GM12878 (cell line): ENCODE results near the gene RNF220.

Experiments
- CTCF ChIP-seq, 3 experiments: IDR thresholded peaks in 2 of 3; conservative IDR thresholded peaks in 1 of 3; 2 replicates each; pipeline ENCODE4 v1.5.1; 2011; ENCODE audit warnings: low read depth in 3 of 3, low read length in 3 of 3, mild to moderate bottlenecking in 3 of 3, control low read depth in 2 of 3, moderate library complexity in 2 of 3, inconsistent platforms in 1 of 3, mixed read lengths in 1 of 3; ENCODE audit not compliant: control insufficient read depth in 2 of 3, insufficient read depth in 1 of 3; ENCODE audit errors: extremely low read depth in 1 of 3
- DPF2 ChIP-seq: fragments of 450-650 bp; IDR thresholded peaks from 2 replicates; pipeline ENCODE4 v1.6.1; 2017; ENCODE audit warnings: mild to moderate bottlenecking
- GABPA ChIP-seq: IDR thresholded peaks from 2 replicates; pipeline ENCODE4 v1.6.1; 2014; ENCODE audit warnings: antibody characterized with exemption, low read depth, mild to moderate bottlenecking, inconsistent platforms

DNA sequence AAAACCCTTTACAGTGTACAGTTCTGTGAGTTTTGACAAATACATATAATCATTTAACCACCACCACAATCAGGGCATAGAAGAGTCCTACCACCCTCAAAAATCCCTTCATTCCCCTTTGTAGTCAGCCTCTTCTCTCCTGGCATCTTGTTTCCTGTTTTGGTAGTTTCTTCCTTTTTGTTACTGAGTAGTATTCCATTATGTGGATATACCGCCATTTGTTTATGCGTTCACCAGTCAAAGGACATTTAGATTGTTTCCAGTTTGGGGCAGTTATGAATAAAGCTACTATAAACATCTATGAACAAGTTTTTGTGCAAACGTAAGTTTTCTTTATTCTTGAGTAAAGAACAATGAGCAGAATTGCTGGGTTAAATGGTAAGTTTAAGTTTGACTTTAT is 49.6 kb downstream of the RNF220 start:
- TF ChIP-seq GABPA = no peak
- TF ChIP-seq CTCF (IDR thresholded peaks at IDR 0.05 in 2 of 3, conservative IDR thresholded peaks at IDR 0.05 in 1 of 3; ENCODE audit: control insufficient read depth in 2 of 3, extremely low read depth in 1 of 3, insufficient read depth in 1 of 3, low read depth in 3 of 3, low read length in 3 of 3) = no peak
- no peak for TF ChIP-seq DPF2
